HCT116 (cell line): ENCODE data around the gene ESRP2. TPM values are rescaled to one million over a fixed set of nuclear protein-coding genes. Genes with fewer than 3 reads are reported as not detected.
A peak's percentile ranks its signal among the peaks of the same experiment; 100 is the strongest.

Source experiments
- ATAC-seq: fragments of 200-7000 bp; cut with Tn5 transposase; 2 replicates; pipeline ENCODE4 v1.9.1; 2020; ENCODE audit warnings: mild to moderate bottlenecking, moderate library complexity
- BruUV-seq: library from RNA; stranded (reverse); fragments of 400-500 nt; replicated peaks from 2 replicates; lab custom pipeline; 2021; lab: Mats Ljungman, UMichigan
- CTCF ChIA-PET: fragments of 300-600 bp; sonication (Branson Sonifier 250); formaldehyde crosslinking; loops from one replicate; lab custom pipeline; 2021; ENCODE audit warnings: antibody characterized with exemption; lab: Charles Lee
- POLR2A ChIA-PET: fragments of 300-600, 350-600 bp; sonication (Branson Sonifier 250); formaldehyde crosslinking; loops from one replicate; lab custom pipeline; 2021; ENCODE audit warnings: antibody characterized with exemption; lab: Charles Lee
- RAD21 ChIA-PET, 2 experiments: fragments of 300-600 bp; sonication (Branson Sonifier 250); formaldehyde crosslinking; loops; one replicate each; lab custom pipeline; 2023; ENCODE audit warnings: low total read pairs in 2 of 2; ENCODE audit not compliant: uncharacterized antibody in 2 of 2, unreplicated experiment in 2 of 2, low non-redundant PET in 1 of 2; lab: Charles Lee
- DNase-seq: peaks from one replicate; pipeline ENCODE4 v3.0.0-alpha.2; 2010; ENCODE audit warnings: low read depth, low spot score
- H2AFZ ChIP-seq: fragments of 200-600 bp; shearing (Covaris generic), sonication (generic); 2 replicates; pipeline ENCODE4 v1.6.1; 2017; ENCODE audit warnings: low read depth, mixed run types, mixed read lengths, antibody characterized with exemption, low read length; ENCODE audit not compliant: poor library complexity, severe bottlenecking
- H3K27ac ChIP-seq: 2 replicates; pipeline ENCODE4 v1.5.1; 2012; ENCODE audit warnings: low read depth, low read length
- H3K27me3 ChIP-seq: fragments of 200-600 bp; sonication (generic); 2 replicates; pipeline ENCODE4 v1.6.1; 2016; ENCODE audit warnings: mixed run types, low read length, mixed read lengths; ENCODE audit not compliant: insufficient read depth
- H3K36me3 ChIP-seq, 2 experiments: fragments of 200-500 bp in 1 of 2; fragments of 200-600 bp in 1 of 2; sonication (Bioruptor generic) in 1 of 2; sonication (generic) in 1 of 2; 2 replicates each; pipeline versions ENCODE4 v1.5.1 to v1.6.1; 2014 to 2016; ENCODE audit warnings: low read length in 2 of 2, inconsistent platforms in 1 of 2, mixed read lengths in 1 of 2, mixed run types in 1 of 2; ENCODE audit not compliant: insufficient read depth in 2 of 2, control insufficient read depth in 1 of 2
- H3K4me1 ChIP-seq, 2 experiments: fragments of 200-600 bp in 1 of 2; sonication (generic) in 1 of 2; 2 replicates each; pipeline versions ENCODE4 v1.5.1 to v1.6.1; 2012 to 2017; ENCODE audit warnings: low read length in 2 of 2, inconsistent platforms in 1 of 2, mild to moderate bottlenecking in 1 of 2, mixed read lengths in 1 of 2, mixed run types in 1 of 2, moderate library complexity in 1 of 2; ENCODE audit not compliant: insufficient read depth in 2 of 2, control insufficient read depth in 1 of 2
- H3K4me2 ChIP-seq: fragments of 200-600 bp; sonication (generic); 2 replicates; pipeline ENCODE4 v1.6.1; 2017; ENCODE audit warnings: mixed run types, low read length, mixed read lengths
- H3K4me3 ChIP-seq, 2 experiments: fragments of 200-600 bp in 1 of 2; sonication (generic) in 1 of 2; replicated peaks in 1 of 2; 2 replicates each; pipeline ENCODE4 v1.5.1; 2011 to 2016; ENCODE audit warnings: low read length in 2 of 2, control low read depth in 1 of 2, low read depth in 1 of 2, mild to moderate bottlenecking in 1 of 2, mixed read lengths in 1 of 2, mixed run types in 1 of 2
- H3K79me2 ChIP-seq: fragments of 200-600 bp; sonication (generic); 2 replicates; pipeline ENCODE4 v1.6.1; 2017; ENCODE audit warnings: mild to moderate bottlenecking, mixed run types, low read length, moderate library complexity, mixed read lengths; ENCODE audit not compliant: insufficient read depth
- H3K9ac ChIP-seq: fragments of 200-600 bp; sonication (generic); 2 replicates; pipeline ENCODE4 v1.6.1; 2016; ENCODE audit warnings: low read length, mixed read lengths
- H3K9me2 ChIP-seq: fragments of 200-600 bp; sonication (generic), shearing (Covaris generic); 2 replicates; pipeline ENCODE4 v1.6.1; 2017; ENCODE audit warnings: mixed run types, mild to moderate bottlenecking, moderate library complexity; ENCODE audit not compliant: insufficient read depth
- H3K9me3 ChIP-seq, 2 experiments: fragments of 200-500 bp in 1 of 2; fragments of 200-600 bp in 1 of 2; sonication (Bioruptor generic) in 1 of 2; sonication (generic) in 1 of 2; 2 replicates each; pipeline ENCODE4 v1.6.1; 2014 to 2017; ENCODE audit warnings: low read length in 2 of 2, mixed read lengths in 2 of 2, inconsistent platforms in 1 of 2, low read depth in 1 of 2, mild to moderate bottlenecking in 1 of 2, mixed run types in 1 of 2, moderate library complexity in 1 of 2; ENCODE audit not compliant: control insufficient read depth in 1 of 2, insufficient read depth in 1 of 2
- H4K20me1 ChIP-seq: fragments of 200-600 bp; sonication (generic), shearing (Covaris generic); 2 replicates; pipeline ENCODE4 v1.6.1; 2017; ENCODE audit warnings: mixed run types, mild to moderate bottlenecking, moderate library complexity; ENCODE audit not compliant: insufficient read depth
- CBX3 ChIP-seq: IDR thresholded peaks from 2 replicates; pipeline ENCODE4 v1.6.1; 2012; ENCODE audit warnings: low read depth
- EGR1 ChIP-seq: IDR thresholded peaks from 2 replicates; pipeline ENCODE4 v1.6.1; 2012; ENCODE audit warnings: low read depth
- FOSL1 ChIP-seq: IDR thresholded peaks from 2 replicates; pipeline ENCODE4 v1.6.1; 2012; ENCODE audit warnings: low read depth
- JUND ChIP-seq: IDR thresholded peaks from 2 replicates; pipeline ENCODE4 v1.6.1; 2012
- POLR2A ChIP-seq: IDR thresholded peaks from 2 replicates; pipeline ENCODE4 v1.7.0; 2011; ENCODE audit warnings: borderline replicate concordance; ENCODE audit not compliant: insufficient read depth, insufficient read length; ENCODE audit errors: extremely low read depth
- RAD21 ChIP-seq: IDR thresholded peaks from 2 replicates; pipeline ENCODE4 v1.6.1; 2012; ENCODE audit warnings: low read depth, mild to moderate bottlenecking
- SRF ChIP-seq: IDR thresholded peaks from 2 replicates; pipeline ENCODE4 v1.6.1; 2012; ENCODE audit warnings: low read depth
- YY1 ChIP-seq: IDR thresholded peaks from 2 replicates; pipeline ENCODE4 v1.6.1; 2011; ENCODE audit warnings: low read length, low read depth, moderate library complexity, mild to moderate bottlenecking; ENCODE audit not compliant: insufficient replicate concordance; ENCODE audit errors: extremely low read depth
- ZFX ChIP-seq: fragments of 450-650 bp; IDR thresholded peaks from 2 replicates; pipeline ENCODE4 v1.6.1; 2017
- ZNF274 ChIP-seq: fragments of 200-500 bp; sonication (Bioruptor generic); IDR thresholded peaks from 2 replicates; pipeline ENCODE4 v1.6.1; 2014; ENCODE audit warnings: mild to moderate bottlenecking, low read depth, low read length, inconsistent platforms
- intact Hi-C: fragments of 100-400 bp; cut with micrococcal nuclease; formaldehyde crosslinking; loops from 2 replicates; pipeline ENCODE4 v1.10.0; 2022
- total RNA-seq: library from RNA; stranded (reverse); gene quantifications from one replicate; pipeline ENCODE4 v1.2.1, GENCODE V29; 2021; ENCODE audit not compliant: unreplicated experiment
- TF ChIP-seq, protein P1 (sequence below): IDR thresholded peaks from 2 replicates; pipeline ENCODE4 v1.6.1; 2012
- TF ChIP-seq, protein P2 (sequence below), 3 experiments: fragments of 200-600 bp in 1 of 3; sonication (generic) in 1 of 3; IDR thresholded peaks in 2 of 3; conservative IDR thresholded peaks in 1 of 3; 2 replicates each; pipeline ENCODE4 v1.5.1; 2012 to 2017; ENCODE audit warnings: low read depth in 2 of 3, low read length in 2 of 3, antibody characterized with exemption in 1 of 3, borderline replicate concordance in 1 of 3, control low read depth in 1 of 3, mild to moderate bottlenecking in 1 of 3, mixed read lengths in 1 of 3, mixed run types in 1 of 3, moderate library complexity in 1 of 3; ENCODE audit not compliant: insufficient read depth in 1 of 3
- TF ChIP-seq, protein P3 (sequence below): IDR thresholded peaks from 2 replicates; pipeline ENCODE4 v1.6.1; 2012; ENCODE audit warnings: low read depth
- TF ChIP-seq, protein P4 (sequence below): IDR thresholded peaks from 2 replicates; pipeline ENCODE4 v1.6.1; 2012

The ESRP2 gene
- total RNA-seq, 1 experiment from 2014 or later: 42.5 TPM

DNA sequence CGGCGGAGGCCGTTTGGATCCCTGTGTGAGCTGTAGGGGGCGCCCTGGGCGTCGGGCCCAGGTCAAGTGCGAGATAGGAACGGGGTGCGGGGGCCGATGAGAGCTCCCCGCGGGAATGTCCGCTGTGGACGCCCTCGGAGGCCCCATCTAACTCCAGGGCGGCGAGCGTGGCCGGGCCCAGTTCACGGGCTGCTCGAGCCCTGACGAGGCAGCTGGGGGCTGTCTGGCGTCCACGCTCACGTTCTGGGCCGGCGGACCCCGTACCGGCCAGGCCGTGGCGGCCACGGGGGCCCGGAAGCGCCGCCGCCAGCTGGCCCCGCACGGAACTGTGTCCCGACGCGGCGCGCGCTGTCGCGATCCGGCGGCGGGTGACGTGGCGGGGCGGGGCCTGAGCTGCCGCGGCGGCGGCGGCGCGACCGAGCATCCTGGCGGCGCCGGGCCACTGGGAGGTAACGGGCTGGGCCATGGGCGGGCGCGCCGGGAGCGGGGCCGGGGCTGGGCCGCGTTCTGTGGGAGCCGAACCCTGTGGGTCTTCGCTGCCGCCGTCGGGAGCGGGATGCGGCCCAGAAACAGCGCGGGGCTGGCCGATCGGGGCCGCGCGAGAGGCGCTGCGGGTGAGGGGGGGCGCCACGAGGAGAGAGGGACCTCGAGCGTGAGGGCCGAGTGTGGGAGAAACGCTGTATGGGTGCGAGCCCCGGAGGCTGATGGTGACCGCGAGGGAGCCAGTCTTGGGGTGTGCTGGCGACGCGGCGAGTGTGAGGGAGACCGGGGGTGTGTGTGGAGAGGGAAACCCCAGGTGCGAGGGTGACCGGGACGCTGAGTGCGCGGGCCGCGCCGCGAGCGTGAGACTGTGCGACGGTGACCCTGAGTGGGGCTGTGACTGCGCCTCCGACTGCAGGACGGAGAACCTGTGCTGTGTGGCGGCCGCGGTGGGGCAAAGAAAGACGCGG lies 28.5 kb upstream of the ESRP2 start, which contains the start of gene SLC7A6 (continued):
- no peak for TF ChIP-seq CBX3
- TF ChIP-seq, protein P1, sequence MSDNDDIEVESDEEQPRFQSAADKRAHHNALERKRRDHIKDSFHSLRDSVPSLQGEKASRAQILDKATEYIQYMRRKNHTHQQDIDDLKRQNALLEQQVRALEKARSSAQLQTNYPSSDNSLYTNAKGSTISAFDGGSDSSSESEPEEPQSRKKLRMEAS: peak; percentile 68
- no peak for TF ChIP-seq SRF
- TF ChIP-seq POLR2A: peak; percentile 82
- TF ChIP-seq JUND: no peak
- TF ChIP-seq EGR1: peak; percentile 67
- no peak for TF ChIP-seq RAD21
- no peak for TF ChIP-seq FOSL1

DNA sequence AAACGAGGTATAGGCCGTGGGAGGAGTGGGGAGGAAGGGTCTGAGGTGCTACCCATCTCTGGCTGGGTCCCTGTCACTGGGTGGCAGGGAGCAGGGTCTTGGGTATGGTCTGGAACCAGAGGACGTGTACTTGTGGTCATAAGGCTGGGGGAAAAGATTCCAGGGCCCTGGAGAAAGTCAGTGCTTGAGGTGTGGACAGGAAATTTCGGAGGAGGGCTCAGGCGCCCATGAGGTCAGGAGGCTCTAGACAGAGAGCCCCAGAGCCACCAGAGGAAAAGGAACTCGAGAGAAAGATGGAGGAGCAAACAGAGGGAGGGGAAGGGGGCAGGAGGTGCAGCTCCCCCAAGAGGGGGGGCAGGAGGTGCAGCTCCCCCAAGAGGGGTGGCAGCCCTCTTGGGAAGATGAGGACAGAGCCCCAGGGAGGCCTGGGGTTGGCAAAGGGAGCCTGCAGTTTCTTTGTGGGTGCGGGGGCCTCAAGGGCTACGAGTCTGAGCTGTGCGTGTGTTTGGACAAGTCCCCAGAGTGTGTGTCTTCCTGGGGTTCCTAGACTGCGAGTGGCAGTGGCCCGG lies 27.7 kb upstream of the ESRP2 start:
- Histone ChIP-seq H3K4me2 (peak overlapping the region; percentile 89), H3K4me1 (peaks cover 25 to 33% of the 10 kb centered on the region in 2 experiments), H3K9me2 (no peaks in the 10 kb centered on the region), H3K27ac (peak overlapping the region; percentile 91), H3K27me3 (no peaks in the 10 kb centered on the region), H4K20me1 (peaks cover 7% of the 10 kb centered on the region; the same call in 1 of the 2 replicates), H3K9me3 (no peaks in the 10 kb centered on the region), H3K36me3 (no peaks in the 10 kb centered on the region; a peak in 1 of 4 replicates), H2AFZ (peak overlapping the region; percentile 32), H3K4me3 (peak overlapping the region; percentile 73 to 85), H3K79me2 (peaks cover 41% of the 10 kb centered on the region), H3K9ac (peak overlapping the region; percentile 88)
- ChIA-PET RAD21 (interaction anchor here (0.6 to 1.5 kb wide), 3 partner anchors 47 to 552 kb away, joined by 3 to 4 read pairs (median 3); partner anchors contain the start of genes PRMT7 (in 1 of the 2) and SLC7A6OS (in 1 of the 2)), POLR2A (interaction anchor here (0.6 to 1.6 kb wide), 9 partner anchors 9 to 1638 kb away, joined by 3 to 6 read pairs (median 3); partner anchors contain the start of genes PLA2G15, PRMT7 and SLC7A6OS), CTCF (interaction anchor here (0.6 to 5.2 kb wide), 19 partner anchors 9 to 603 kb away, joined by 3 to 54 read pairs (median 4); partner anchors contain the start of genes ACD, ESRP2, PLA2G15 and PRMT7)
- no peak for ATAC-seq
- TF ChIP-seq POLR2A (no peak), SRF (no peak), YY1 (no peak), EGR1 (no peak), ZNF274 (no peak), ZFX (no peak)
- TF ChIP-seq, protein P2, sequence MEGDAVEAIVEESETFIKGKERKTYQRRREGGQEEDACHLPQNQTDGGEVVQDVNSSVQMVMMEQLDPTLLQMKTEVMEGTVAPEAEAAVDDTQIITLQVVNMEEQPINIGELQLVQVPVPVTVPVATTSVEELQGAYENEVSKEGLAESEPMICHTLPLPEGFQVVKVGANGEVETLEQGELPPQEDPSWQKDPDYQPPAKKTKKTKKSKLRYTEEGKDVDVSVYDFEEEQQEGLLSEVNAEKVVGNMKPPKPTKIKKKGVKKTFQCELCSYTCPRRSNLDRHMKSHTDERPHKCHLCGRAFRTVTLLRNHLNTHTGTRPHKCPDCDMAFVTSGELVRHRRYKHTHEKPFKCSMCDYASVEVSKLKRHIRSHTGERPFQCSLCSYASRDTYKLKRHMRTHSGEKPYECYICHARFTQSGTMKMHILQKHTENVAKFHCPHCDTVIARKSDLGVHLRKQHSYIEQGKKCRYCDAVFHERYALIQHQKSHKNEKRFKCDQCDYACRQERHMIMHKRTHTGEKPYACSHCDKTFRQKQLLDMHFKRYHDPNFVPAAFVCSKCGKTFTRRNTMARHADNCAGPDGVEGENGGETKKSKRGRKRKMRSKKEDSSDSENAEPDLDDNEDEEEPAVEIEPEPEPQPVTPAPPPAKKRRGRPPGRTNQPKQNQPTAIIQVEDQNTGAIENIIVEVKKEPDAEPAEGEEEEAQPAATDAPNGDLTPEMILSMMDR (IDR thresholded peaks at IDR 0.05 in 2 of 3, conservative IDR thresholded peaks at IDR 0.05 in 1 of 3; ENCODE audit: borderline replicate concordance in 1 of 3, insufficient read depth in 1 of 3, low read depth in 2 of 3, low read length in 2 of 3): no peak
- TF ChIP-seq, protein P1: no peak
- TF ChIP-seq, protein P3, sequence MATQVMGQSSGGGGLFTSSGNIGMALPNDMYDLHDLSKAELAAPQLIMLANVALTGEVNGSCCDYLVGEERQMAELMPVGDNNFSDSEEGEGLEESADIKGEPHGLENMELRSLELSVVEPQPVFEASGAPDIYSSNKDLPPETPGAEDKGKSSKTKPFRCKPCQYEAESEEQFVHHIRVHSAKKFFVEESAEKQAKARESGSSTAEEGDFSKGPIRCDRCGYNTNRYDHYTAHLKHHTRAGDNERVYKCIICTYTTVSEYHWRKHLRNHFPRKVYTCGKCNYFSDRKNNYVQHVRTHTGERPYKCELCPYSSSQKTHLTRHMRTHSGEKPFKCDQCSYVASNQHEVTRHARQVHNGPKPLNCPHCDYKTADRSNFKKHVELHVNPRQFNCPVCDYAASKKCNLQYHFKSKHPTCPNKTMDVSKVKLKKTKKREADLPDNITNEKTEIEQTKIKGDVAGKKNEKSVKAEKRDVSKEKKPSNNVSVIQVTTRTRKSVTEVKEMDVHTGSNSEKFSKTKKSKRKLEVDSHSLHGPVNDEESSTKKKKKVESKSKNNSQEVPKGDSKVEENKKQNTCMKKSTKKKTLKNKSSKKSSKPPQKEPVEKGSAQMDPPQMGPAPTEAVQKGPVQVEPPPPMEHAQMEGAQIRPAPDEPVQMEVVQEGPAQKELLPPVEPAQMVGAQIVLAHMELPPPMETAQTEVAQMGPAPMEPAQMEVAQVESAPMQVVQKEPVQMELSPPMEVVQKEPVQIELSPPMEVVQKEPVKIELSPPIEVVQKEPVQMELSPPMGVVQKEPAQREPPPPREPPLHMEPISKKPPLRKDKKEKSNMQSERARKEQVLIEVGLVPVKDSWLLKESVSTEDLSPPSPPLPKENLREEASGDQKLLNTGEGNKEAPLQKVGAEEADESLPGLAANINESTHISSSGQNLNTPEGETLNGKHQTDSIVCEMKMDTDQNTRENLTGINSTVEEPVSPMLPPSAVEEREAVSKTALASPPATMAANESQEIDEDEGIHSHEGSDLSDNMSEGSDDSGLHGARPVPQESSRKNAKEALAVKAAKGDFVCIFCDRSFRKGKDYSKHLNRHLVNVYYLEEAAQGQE: no peak
- TF ChIP-seq, protein P4, sequence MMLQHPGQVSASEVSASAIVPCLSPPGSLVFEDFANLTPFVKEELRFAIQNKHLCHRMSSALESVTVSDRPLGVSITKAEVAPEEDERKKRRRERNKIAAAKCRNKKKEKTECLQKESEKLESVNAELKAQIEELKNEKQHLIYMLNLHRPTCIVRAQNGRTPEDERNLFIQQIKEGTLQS: no peak
- intact Hi-C loops: no loop called here
- no TSS peak for BruUV-seq
- DNase-seq: no peak
